IMR-90 (cell line): ENCODE data around the gene RGR. TPM values are rescaled to one million over a fixed set of nuclear protein-coding genes. Genes with fewer than 3 reads are reported as not detected.

Experiments used
- ATAC-seq: fragments of 200-7000 bp; cut with Tn5 transposase; 2 replicates; pipeline ENCODE4 v1.9.1; 2020; ENCODE audit warnings: low read depth, mild to moderate bottlenecking, moderate library complexity
- BruUV-seq: library from RNA; stranded (reverse); fragments of 400-500 nt; replicated peaks from 2 replicates; lab custom pipeline; 2021; lab: Mats Ljungman, UMichigan
- CTCF ChIA-PET: fragments of 300-600 bp; formaldehyde crosslinking; extraction: SDS; loops from one replicate; lab custom pipeline; 2021; ENCODE audit warnings: antibody characterized with exemption; lab: Yijun Ruan, JAX
- POLR2A ChIA-PET: fragments of 300-600 bp; sonication (Branson Sonifier 250); formaldehyde crosslinking; loops from one replicate; lab custom pipeline; 2022; ENCODE audit warnings: antibody characterized with exemption; ENCODE audit not compliant: unreplicated experiment; lab: Charles Lee
- DNase-seq: peaks from one replicate; pipeline ENCODE4 v3.0.0; 2013
- H2AFZ ChIP-seq: replicated peaks from 2 replicates; pipeline ENCODE3; 2013; ENCODE audit warnings: low read length, mild to moderate bottlenecking; ENCODE audit not compliant: poor library complexity
- H2AK5ac ChIP-seq: 2 replicates; pipeline ENCODE4 v1.6.1; 2013; ENCODE audit warnings: low read depth, low read length, inconsistent platforms
- H2AK9ac ChIP-seq: replicated peaks from 2 replicates; pipeline ENCODE3; 2013; ENCODE audit warnings: mild to moderate bottlenecking, low read depth, low read length, moderate library complexity; ENCODE audit not compliant: poor library complexity
- H2BK120ac ChIP-seq: 2 replicates; pipeline ENCODE4 v1.6.1; 2013; ENCODE audit warnings: low read depth, low read length, inconsistent platforms
- H2BK15ac ChIP-seq: 3 replicates; pipeline ENCODE4 v1.6.1; 2013; ENCODE audit warnings: low read depth, low read length, inconsistent platforms
- H2BK20ac ChIP-seq: 2 replicates; pipeline ENCODE4 v1.6.1; 2013; ENCODE audit warnings: low read depth, mild to moderate bottlenecking, inconsistent platforms, low read length, moderate library complexity
- H2BK5ac ChIP-seq: 2 replicates; pipeline ENCODE4 v1.6.1; 2013; ENCODE audit warnings: mild to moderate bottlenecking, low read depth, low read length, inconsistent platforms; ENCODE audit not compliant: poor library complexity, severe bottlenecking
- H3K14ac ChIP-seq: replicated peaks from 2 replicates; pipeline ENCODE4 v1.6.1; 2013; ENCODE audit warnings: low read depth, low read length, inconsistent platforms
- H3K18ac ChIP-seq: 2 replicates; pipeline ENCODE4 v1.6.1; 2013; ENCODE audit warnings: low read depth, low read length, control low read depth
- H3K23ac ChIP-seq: 2 replicates; pipeline ENCODE4 v1.6.1; 2013; ENCODE audit warnings: low read depth, low read length, inconsistent platforms
- H3K27ac ChIP-seq: 2 replicates; pipeline ENCODE4 v1.5.1; 2013; ENCODE audit warnings: mild to moderate bottlenecking, control low read depth, low read length; ENCODE audit not compliant: insufficient read depth
- H3K27me3 ChIP-seq: 2 replicates; pipeline ENCODE4 v1.6.1; 2013; ENCODE audit warnings: low read length; ENCODE audit not compliant: control insufficient read depth, insufficient read depth
- H3K36me3 ChIP-seq: 2 replicates; pipeline ENCODE4 v1.6.1; 2013; ENCODE audit warnings: low read length, mixed read lengths; ENCODE audit not compliant: control insufficient read depth, insufficient read depth
- H3K4ac ChIP-seq: 2 replicates; pipeline ENCODE4 v1.6.1; 2013; ENCODE audit warnings: low read depth, low read length, inconsistent platforms
- H3K4me1 ChIP-seq: 2 replicates; pipeline ENCODE4 v1.6.1; 2013; ENCODE audit warnings: low read length, mixed read lengths; ENCODE audit not compliant: control insufficient read depth, insufficient read depth
- H3K4me2 ChIP-seq: 2 replicates; pipeline ENCODE4 v1.6.1; 2013; ENCODE audit warnings: low read depth, mild to moderate bottlenecking, control low read depth, low read length, moderate library complexity
- H3K4me3 ChIP-seq: 2 replicates; pipeline ENCODE4 v1.5.1; 2013; ENCODE audit warnings: low read depth, mild to moderate bottlenecking, control low read depth, low read length, moderate library complexity; ENCODE audit not compliant: insufficient read depth
- H3K56ac ChIP-seq: 2 replicates; pipeline ENCODE4 v1.6.1; 2013; ENCODE audit warnings: low read length, inconsistent platforms; ENCODE audit not compliant: insufficient read depth; ENCODE audit errors: extremely low read depth
- H3K79me1 ChIP-seq, 2 experiments: 2 replicates each; pipeline ENCODE4 v1.6.1; 2013; ENCODE audit warnings: low read length in 2 of 2, inconsistent platforms in 1 of 2, low read depth in 1 of 2
- H3K9ac ChIP-seq: 2 replicates; pipeline ENCODE4 v1.6.1; 2013; ENCODE audit warnings: low read depth, low read length, control low read depth
- H3K9me1 ChIP-seq: 2 replicates; pipeline ENCODE4 v1.6.1; 2013; ENCODE audit warnings: low read length, inconsistent platforms; ENCODE audit not compliant: insufficient read depth
- H3K9me3 ChIP-seq: 2 replicates; pipeline ENCODE4 v1.6.1; 2013; ENCODE audit warnings: low read length; ENCODE audit not compliant: control insufficient read depth, insufficient read depth
- H4K20me1 ChIP-seq: 2 replicates; pipeline ENCODE4 v1.6.1; 2013; ENCODE audit warnings: low read length, inconsistent platforms; ENCODE audit not compliant: insufficient read depth
- H4K5ac ChIP-seq: 2 replicates; pipeline ENCODE4 v1.6.1; 2013; ENCODE audit warnings: mild to moderate bottlenecking, low read depth, low read length, control low read depth
- H4K8ac ChIP-seq, 2 experiments: 2 replicates each; pipeline ENCODE4 v1.6.1; 2013; ENCODE audit warnings: low read depth in 2 of 2, low read length in 2 of 2, control low read depth in 1 of 2, inconsistent platforms in 1 of 2
- H4K91ac ChIP-seq: 2 replicates; pipeline ENCODE4 v1.6.1; 2013; ENCODE audit warnings: low read depth, low read length, inconsistent platforms; ENCODE audit not compliant: insufficient read depth
- BHLHE40 ChIP-seq: fragments of 150-350 bp; IDR thresholded peaks from 2 replicates; pipeline ENCODE4 v1.6.1; 2016; ENCODE audit warnings: mild to moderate bottlenecking, low read depth, low read length
- CEBPB ChIP-seq: IDR thresholded peaks from 2 replicates; pipeline ENCODE4 v1.6.1; 2012; ENCODE audit warnings: low read depth, low read length, improper control_type of control experiment
- FOS ChIP-seq: fragments of 150-350 bp; IDR thresholded peaks from 2 replicates; pipeline ENCODE4 v1.6.1; 2016; ENCODE audit warnings: low read depth, low read length
- MAFK ChIP-seq: IDR thresholded peaks from 2 replicates; pipeline ENCODE4 v1.6.1; 2012; ENCODE audit warnings: low read depth, low read length, improper control_type of control experiment
- MAZ ChIP-seq: IDR thresholded peaks from 2 replicates; pipeline ENCODE4 v1.6.1; 2012; ENCODE audit warnings: low read depth, mild to moderate bottlenecking, low read length, improper control_type of control experiment, moderate library complexity, borderline replicate concordance
- MXI1 ChIP-seq: IDR thresholded peaks from 2 replicates; pipeline ENCODE4 v1.6.1; 2012; ENCODE audit warnings: low read depth, mild to moderate bottlenecking, low read length, moderate library complexity, borderline replicate concordance
- NFE2L2 ChIP-seq: fragments of 150-350 bp; IDR thresholded peaks from 2 replicates; pipeline ENCODE4 v1.6.1; 2016; ENCODE audit warnings: low read depth, mild to moderate bottlenecking, low read length
- POLR2A ChIP-seq: IDR thresholded peaks from 2 replicates; pipeline ENCODE4 v1.6.1; 2012; ENCODE audit warnings: mild to moderate bottlenecking, low read depth, low read length
- RCOR1 ChIP-seq: IDR thresholded peaks from 2 replicates; pipeline ENCODE4 v1.6.1; 2012; ENCODE audit warnings: mild to moderate bottlenecking, low read length, improper control_type of control experiment; ENCODE audit not compliant: insufficient replicate concordance
- SMC3 ChIP-seq: fragments of 150-350 bp; IDR thresholded peaks from 2 replicates; pipeline ENCODE4 v1.6.1; 2016; ENCODE audit warnings: low read depth, mild to moderate bottlenecking, antibody characterized with exemption, low read length, moderate library complexity
- WGBS, 2 experiments: methylation state at CpG; one replicate each; pipeline versions ENCODE4 v1.1.5 to v1.1.7; 2013; ENCODE audit warnings: missing lambda C conversion rate in 2 of 2; ENCODE audit not compliant: insufficient read length in 1 of 2; ENCODE audit errors: extremely low coverage in 2 of 2; 5-methylcytosine and 5-hydroxymethylcytosine counted together
- dilution Hi-C: fragments of 300-500 bp; cut with HindIII; formaldehyde crosslinking; loops from one replicate; pipeline ENCODE4 v1.14.3; 2018; ENCODE audit warnings: low sequenced_read_pairs; ENCODE audit not compliant: unreplicated experiment
- in situ Hi-C: fragments of 300-500 bp; cut with MboI; formaldehyde crosslinking; loops from 3 replicates; pipeline ENCODE4 v1.14.3; 2019; ENCODE audit warnings: low sequenced_read_pairs, inconsistent platforms, mixed read lengths
- intact Hi-C: fragments of 100-400 bp; cut with micrococcal nuclease; formaldehyde crosslinking; loops from 2 replicates; pipeline ENCODE4 v1.10.0; 2022
- polyA plus RNA-seq, 3 experiments: library from polyadenylated mRNA; depleted of rRNA; stranded (reverse); fragments of >200 nt; gene quantifications; 2 replicates each; pipeline ENCODE4 v1.2.3, GENCODE V29; 2012; ENCODE audit warnings: low replicate concordance in 1 of 3
- total RNA-seq: library from RNA; depleted of rRNA; stranded (reverse); fragments of >200 nt; gene quantifications from 2 replicates; pipeline ENCODE4 v1.2.3, GENCODE V29; 2012
- TF ChIP-seq, protein P1 (sequence below): fragments of 150-350 bp; IDR thresholded peaks from 2 replicates; pipeline ENCODE4 v1.6.1; 2017; ENCODE audit warnings: mild to moderate bottlenecking, antibody characterized with exemption, low read length, low read depth
- TF ChIP-seq, protein P2 (sequence below): conservative IDR thresholded peaks from 2 replicates; pipeline ENCODE4 v1.5.1; 2012; ENCODE audit warnings: mild to moderate bottlenecking, low read depth, low read length, improper control_type of control experiment
- TF ChIP-seq, protein P3 (sequence below): fragments of 150-350 bp; IDR thresholded peaks from 2 replicates; pipeline ENCODE4 v1.6.1; 2016; ENCODE audit warnings: low read depth, mild to moderate bottlenecking, low read length, moderate library complexity, borderline replicate concordance

Gene RGR
- total and polyA plus RNA-seq, 2 of the 4 experiments (the other 2 are of a cell fraction) = not detected

DNA sequence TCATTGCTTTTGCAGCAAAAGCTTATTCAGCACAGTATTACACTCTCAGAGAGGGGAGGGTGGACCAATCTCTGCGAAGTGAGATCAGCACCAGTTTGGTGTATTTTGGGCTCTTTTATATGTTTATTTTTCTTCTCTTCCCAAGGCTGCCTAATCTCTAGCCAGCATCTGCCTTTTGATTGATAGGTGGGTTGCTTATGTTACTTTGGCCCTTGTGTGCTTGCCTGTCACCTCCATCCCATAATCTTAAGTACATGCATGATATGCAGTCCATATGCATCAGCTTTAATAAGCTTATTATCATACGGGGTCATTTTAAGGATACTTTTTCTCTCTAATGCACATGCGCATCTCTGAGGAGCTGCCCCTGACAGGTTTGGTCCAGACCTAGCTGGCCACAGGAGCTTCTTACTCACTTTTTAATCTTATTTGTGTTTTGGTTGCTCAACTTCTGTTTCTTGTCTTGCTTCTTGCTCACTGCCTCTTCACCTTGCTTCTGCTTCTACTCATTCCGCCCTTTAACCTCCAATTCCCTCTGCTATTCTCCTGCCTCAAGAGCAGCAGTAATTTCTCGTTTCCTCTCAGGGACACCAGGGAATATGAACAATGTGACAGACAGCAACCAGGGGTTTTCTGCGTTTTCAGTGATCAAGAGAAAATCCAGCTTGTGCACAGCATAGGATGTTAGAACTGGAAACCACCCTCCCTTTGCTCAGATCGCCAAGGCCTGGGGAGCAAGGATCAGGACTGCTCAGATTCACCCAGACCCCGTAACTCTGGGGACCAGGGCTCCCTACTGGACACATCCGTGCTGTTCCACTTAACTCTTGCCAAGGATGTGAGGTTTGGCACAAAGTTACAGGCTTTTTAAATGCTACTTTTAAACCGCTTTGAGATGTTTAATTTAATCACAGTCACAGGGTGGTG is 10.0 kb downstream of the RGR start:
- Histone ChIP-seq H3K79me1 (no peaks in the 10 kb centered on the region), H3K9me1 (no peaks in the 10 kb centered on the region; the same call in 1 of the 2 replicates), H3K36me3 (no peaks in the 10 kb centered on the region), H3K4ac (no peak overlapping the region), H3K23ac (no peak overlapping the region), H3K27ac (no peak overlapping the region), H4K8ac (no peak overlapping the region), H2AK9ac (no peak overlapping the region), H2BK120ac (no peak overlapping the region), H4K91ac (no peak overlapping the region), H3K4me1 (no peaks in the 10 kb centered on the region), H2BK5ac (no peak overlapping the region), H3K27me3 (peaks cover 31% of the 10 kb centered on the region), H3K9ac (no peak overlapping the region), H2BK20ac (no peak overlapping the region), H3K4me2 (no peak overlapping the region), H2AFZ (peak overlapping the region; percentile 49), H4K20me1 (no peaks in the 10 kb centered on the region), H3K18ac (no peak overlapping the region), H3K9me3 (peaks cover 4% of the 10 kb centered on the region; the same call in 1 of the 2 replicates), H3K4me3 (no peak overlapping the region), H2BK15ac (no peak overlapping the region), H4K5ac (no peak overlapping the region), H3K56ac (no peak overlapping the region), H3K14ac (no peak overlapping the region), H2AK5ac (no peak overlapping the region)
- BruUV-seq = no TSS peak
- ChIA-PET CTCF (no interaction called here), POLR2A (no interaction called here)
- TF ChIP-seq MAZ (no peak), BHLHE40 (no peak), MAFK (no peak), POLR2A (no peak), RCOR1 (no peak), NFE2L2 (no peak), SMC3 (no peak), FOS (no peak), CEBPB (no peak), MXI1 (no peak)
- TF ChIP-seq, protein P1, sequence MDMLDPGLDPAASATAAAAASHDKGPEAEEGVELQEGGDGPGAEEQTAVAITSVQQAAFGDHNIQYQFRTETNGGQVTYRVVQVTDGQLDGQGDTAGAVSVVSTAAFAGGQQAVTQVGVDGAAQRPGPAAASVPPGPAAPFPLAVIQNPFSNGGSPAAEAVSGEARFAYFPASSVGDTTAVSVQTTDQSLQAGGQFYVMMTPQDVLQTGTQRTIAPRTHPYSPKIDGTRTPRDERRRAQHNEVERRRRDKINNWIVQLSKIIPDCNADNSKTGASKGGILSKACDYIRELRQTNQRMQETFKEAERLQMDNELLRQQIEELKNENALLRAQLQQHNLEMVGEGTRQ = no peak
- TF ChIP-seq, protein P2, sequence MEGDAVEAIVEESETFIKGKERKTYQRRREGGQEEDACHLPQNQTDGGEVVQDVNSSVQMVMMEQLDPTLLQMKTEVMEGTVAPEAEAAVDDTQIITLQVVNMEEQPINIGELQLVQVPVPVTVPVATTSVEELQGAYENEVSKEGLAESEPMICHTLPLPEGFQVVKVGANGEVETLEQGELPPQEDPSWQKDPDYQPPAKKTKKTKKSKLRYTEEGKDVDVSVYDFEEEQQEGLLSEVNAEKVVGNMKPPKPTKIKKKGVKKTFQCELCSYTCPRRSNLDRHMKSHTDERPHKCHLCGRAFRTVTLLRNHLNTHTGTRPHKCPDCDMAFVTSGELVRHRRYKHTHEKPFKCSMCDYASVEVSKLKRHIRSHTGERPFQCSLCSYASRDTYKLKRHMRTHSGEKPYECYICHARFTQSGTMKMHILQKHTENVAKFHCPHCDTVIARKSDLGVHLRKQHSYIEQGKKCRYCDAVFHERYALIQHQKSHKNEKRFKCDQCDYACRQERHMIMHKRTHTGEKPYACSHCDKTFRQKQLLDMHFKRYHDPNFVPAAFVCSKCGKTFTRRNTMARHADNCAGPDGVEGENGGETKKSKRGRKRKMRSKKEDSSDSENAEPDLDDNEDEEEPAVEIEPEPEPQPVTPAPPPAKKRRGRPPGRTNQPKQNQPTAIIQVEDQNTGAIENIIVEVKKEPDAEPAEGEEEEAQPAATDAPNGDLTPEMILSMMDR = no peak
- TF ChIP-seq, protein P3, sequence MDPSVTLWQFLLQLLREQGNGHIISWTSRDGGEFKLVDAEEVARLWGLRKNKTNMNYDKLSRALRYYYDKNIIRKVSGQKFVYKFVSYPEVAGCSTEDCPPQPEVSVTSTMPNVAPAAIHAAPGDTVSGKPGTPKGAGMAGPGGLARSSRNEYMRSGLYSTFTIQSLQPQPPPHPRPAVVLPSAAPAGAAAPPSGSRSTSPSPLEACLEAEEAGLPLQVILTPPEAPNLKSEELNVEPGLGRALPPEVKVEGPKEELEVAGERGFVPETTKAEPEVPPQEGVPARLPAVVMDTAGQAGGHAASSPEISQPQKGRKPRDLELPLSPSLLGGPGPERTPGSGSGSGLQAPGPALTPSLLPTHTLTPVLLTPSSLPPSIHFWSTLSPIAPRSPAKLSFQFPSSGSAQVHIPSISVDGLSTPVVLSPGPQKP = no peak
- intact Hi-C loops (loop anchor here (10.0 kb wide), 1 partner anchor 110 kb away; no protein-coding TSS in a partner anchor), dilution Hi-C loops (no loop called here), in situ Hi-C loops (no loop called here)
- no CpG with 5 or more reads among the region's 10 CpGs for WGBS, 2 experiments
- ATAC-seq = no peak
- DNase-seq = no peak
